ENCODE measurements around the gene STOML3.

GRCh38 chr13:38951525-38952313, 38.9 kb downstream of the STOML3 start:
- TF ChIP-seq MAX (CRISPR knock-in tag; IDR thresholded peaks at IDR 0.05) (no peak), IRF2 (CRISPR knock-in tag; IDR thresholded peaks at IDR 0.05; ENCODE audit: borderline replicate concordance, low read depth) (no peak), NR3C1 (CRISPR knock-in tag; conservative IDR thresholded peaks at IDR 0.05; ENCODE audit: low read depth) (no peak), NR2C2 (CRISPR knock-in tag; IDR thresholded peaks at IDR 0.05) (no peak)
